K562 (cell line): ENCODE measurements around the gene LRRC74B. TPM values are rescaled to one million over a fixed set of nuclear protein-coding genes. Genes with fewer than 3 reads are reported as not detected.

Experiments used
- AFF1 ChIP-seq, 2 experiments: fragments of 450-650 bp; IDR thresholded peaks; 2 replicates each; pipeline ENCODE4 v1.6.1; 2018; ENCODE audit warnings: mild to moderate bottlenecking in 2 of 2, low read depth in 1 of 2; ENCODE audit not compliant: partially characterized antibody in 2 of 2
- BCOR ChIP-seq: fragments of 450-650 bp; IDR thresholded peaks from 2 replicates; pipeline ENCODE4 v1.6.1; 2016
- KDM1A ChIP-seq, 2 experiments: fragments of 450-650 bp; IDR thresholded peaks; 2 replicates each; pipeline ENCODE4 v1.6.1; 2016; ENCODE audit warnings: mild to moderate bottlenecking in 2 of 2
- L3MBTL2 ChIP-seq: fragments of 450-650 bp; IDR thresholded peaks from 2 replicates; pipeline ENCODE4 v1.6.1; 2016; ENCODE audit warnings: mild to moderate bottlenecking, moderate library complexity
- MITF ChIP-seq: IDR thresholded peaks from 2 replicates; pipeline ENCODE4 v1.6.1; 2014; ENCODE audit warnings: antibody characterized with exemption
- NCOA2 ChIP-seq, 2 experiments: fragments of 450-650 bp; IDR thresholded peaks; 2 replicates each; pipeline ENCODE4 v1.6.1; 2018; ENCODE audit warnings: mild to moderate bottlenecking in 2 of 2, moderate library complexity in 1 of 2; ENCODE audit not compliant: partially characterized antibody in 2 of 2
- NFATC3 ChIP-seq: fragments of 450-650 bp; IDR thresholded peaks from 2 replicates; pipeline ENCODE4 v1.6.1; 2017; ENCODE audit warnings: mild to moderate bottlenecking
- NKRF ChIP-seq: fragments of 450-650 bp; IDR thresholded peaks from 2 replicates; pipeline ENCODE4 v1.6.1; 2016; ENCODE audit warnings: borderline replicate concordance
- SMAD2 ChIP-seq: fragments of 150-350 bp; IDR thresholded peaks from 2 replicates; pipeline ENCODE4 v1.6.1; 2014; ENCODE audit warnings: low read depth, mild to moderate bottlenecking, low read length
- TAF9B ChIP-seq: fragments of 450-650 bp; IDR thresholded peaks from 2 replicates; pipeline ENCODE4 v1.6.1; 2018; ENCODE audit warnings: mild to moderate bottlenecking; ENCODE audit not compliant: partially characterized antibody
- ZEB2 ChIP-seq: fragments of 450-650 bp; IDR thresholded peaks from 2 replicates; pipeline ENCODE4 v1.6.1; 2016
- ZMIZ1 ChIP-seq, 2 experiments: fragments of 150-350 bp in 1 of 2; IDR thresholded peaks; 2 replicates each; pipeline ENCODE4 v1.6.1; 2012 to 2016; ENCODE audit warnings: low read depth in 2 of 2, low read length in 2 of 2, mild to moderate bottlenecking in 1 of 2, moderate library complexity in 1 of 2
- ZNF121 ChIP-seq: sonication (generic); formaldehyde crosslinking; conservative IDR thresholded peaks from 2 replicates; pipeline ENCODE4 v1.8.0; 2022; ENCODE audit warnings: missing genetic modification reagents
- ZNF165 ChIP-seq: fragments of 250-450 bp; sonication (Bioruptor Pico); IDR thresholded peaks from 2 replicates; pipeline ENCODE4 v1.4.0; 2020; ENCODE audit warnings: borderline replicate concordance
- ZSCAN32 ChIP-seq: fragments of 450-650 bp; formaldehyde crosslinking; IDR thresholded peaks from 2 replicates; pipeline ENCODE4 v1.4.0; 2020; ENCODE audit warnings: mild to moderate bottlenecking, moderate library complexity
- polyA plus RNA-seq, 8 experiments: library from polyadenylated mRNA; depleted of rRNA in 4 of 8; stranded (reverse) in 5 of 8; unstranded in 3 of 8; fragments of >200 nt; fragmentation: Nextera tagmentation in 2 of 8; fragmentation: Illumina TruSeq in 1 of 8; extraction: Ambion mirVana in 2 of 8; extraction: Trizol in 1 of 8; gene quantifications; 2 replicates each; pipeline versions ENCODE4 v1.2.1 to v1.2.3, GENCODE V29; 2011 to 2014; ENCODE audit warnings: inconsistent platforms in 1 of 8, missing spikeins in 1 of 8
- total RNA-seq, 7 experiments: library from RNA; depleted of rRNA in 6 of 7; stranded (reverse); fragments of >200 nt in 6 of 7; fragmentation: Illumina TruSeq in 2 of 7; extraction: Trizol in 2 of 7; gene quantifications; 2 replicates each; pipeline versions ENCODE4 v1.2.1 to v1.2.3, GENCODE V29; 2011 to 2021; ENCODE audit warnings: low replicate concordance in 1 of 7

Gene LRRC74B
- total and polyA plus RNA-seq, 9 of the 15 experiments (the other 6 are each of a cell fraction or from before 2014, with no cell fraction given): not detected

GRCh38 chr22:21087119-21087518, 41.4 kb downstream of the LRRC74B start (continued):
- TF ChIP-seq AFF1 (IDR thresholded peaks at IDR 0.05; ENCODE audit: low read depth in 1 of 2, partially characterized antibody in 2 of 2): no peak
- TF ChIP-seq NFATC3: no peak
- TF ChIP-seq ZNF121: peak; percentile 83
- no peak for TF ChIP-seq ZEB2
- no peak for TF ChIP-seq NCOA2 (IDR thresholded peaks at IDR 0.05; ENCODE audit: partially characterized antibody in 2 of 2)
- no peak for TF ChIP-seq NKRF
- no peak for TF ChIP-seq ZSCAN32
- TF ChIP-seq TAF9B: no peak
- peak in 1 of 2 experiments; percentile 33; a peak in 1 of 4 replicates for TF ChIP-seq KDM1A (IDR thresholded peaks at IDR 0.05)
- TF ChIP-seq ZMIZ1 (IDR thresholded peaks at IDR 0.05; ENCODE audit: low read depth in 2 of 2, low read length in 2 of 2): no peak
- TF ChIP-seq MITF: no peak
- no peak for TF ChIP-seq ZNF165
- TF ChIP-seq BCOR: peak; percentile 61; the same call in 1 of the 2 replicates
- TF ChIP-seq SMAD2: no peak
- TF ChIP-seq L3MBTL2: no peak
